GM12878 (cell line): Measurements from ENCODE around the gene COL9A1. TPM values are rescaled to one million over a fixed set of nuclear protein-coding genes. Genes with fewer than 3 reads are reported as not detected.

Source experiments
- ATAC-seq: fragments of 200-7000 bp; cut with Tn5 transposase; 3 replicates; pipeline ENCODE4 v1.9.1; 2020; ENCODE audit warnings: mild to moderate bottlenecking, moderate library complexity
- BruUV-seq: library from RNA; stranded (reverse); fragments of 400-500 nt; replicated peaks from 2 replicates; lab custom pipeline; 2021; lab: Mats Ljungman, UMichigan
- CTCF ChIA-PET: fragments of 300-600 bp; sonication (Branson Sonifier 250); formaldehyde crosslinking; extraction: SDS; loops from one replicate; lab custom pipeline; 2021; ENCODE audit warnings: inconsistent platforms; lab: Yijun Ruan, JAX
- POLR2A ChIA-PET: fragments of 350-600 bp; formaldehyde crosslinking; extraction: SDS; loops from one replicate; lab custom pipeline; 2021; ENCODE audit warnings: inconsistent platforms; lab: Charles Lee
- RAD21 ChIA-PET: fragments of 300-600 bp; sonication (Branson Sonifier 250); formaldehyde crosslinking; loops from one replicate; lab custom pipeline; 2023; ENCODE audit warnings: antibody characterized with exemption; ENCODE audit not compliant: unreplicated experiment; lab: Charles Lee
- SMC1A ChIA-PET: fragments of 300-600 bp; sonication (Branson Sonifier 250); formaldehyde crosslinking; loops from one replicate; lab custom pipeline; 2023; ENCODE audit not compliant: unreplicated experiment, uncharacterized antibody; lab: Charles Lee
- DNase-seq: peaks from one replicate; pipeline ENCODE4 v3.0.0-alpha.2; 2011; ENCODE audit warnings: low read depth, low spot score
- FAIRE-seq: peaks from 3 replicates; lab custom pipeline; 2011; peaks lifted over from hg19 to GRCh38; lab: Jason Lieb, UNC
- H2AFZ ChIP-seq: 2 replicates; pipeline ENCODE4 v1.6.0; 2011; ENCODE audit warnings: low read depth, low read length, control low read depth; ENCODE audit not compliant: control insufficient read depth
- H3K27ac ChIP-seq: 2 replicates; pipeline ENCODE4 v1.5.1; 2011; ENCODE audit warnings: control low read depth; ENCODE audit not compliant: control insufficient read depth, insufficient read depth
- H3K27me3 ChIP-seq, 2 experiments: replicated peaks in 1 of 2; 2 replicates each; pipeline versions ENCODE4 v1.6.0 to v1.6.1; 2011; ENCODE audit warnings: low read length in 1 of 2; ENCODE audit not compliant: control insufficient read depth in 2 of 2, insufficient read depth in 2 of 2
- H3K36me3 ChIP-seq, 2 experiments: 2 replicates each; pipeline ENCODE4 v1.5.1; 2011; ENCODE audit warnings: low read length in 1 of 2; ENCODE audit not compliant: control insufficient read depth in 2 of 2, insufficient read depth in 2 of 2
- H3K4me1 ChIP-seq: 2 replicates; pipeline ENCODE4 v1.6.1; 2011; ENCODE audit warnings: mild to moderate bottlenecking, low read length, moderate library complexity, mixed read lengths; ENCODE audit not compliant: control insufficient read depth, insufficient read depth
- H3K4me2 ChIP-seq: 2 replicates; pipeline ENCODE4 v1.6.0; 2011; ENCODE audit warnings: control low read depth; ENCODE audit not compliant: control insufficient read depth, insufficient read depth
- H3K4me3 ChIP-seq: fragments of 200-600 bp; sonication (generic); 2 replicates; pipeline ENCODE4 v1.5.1; 2016
- H3K79me2 ChIP-seq: 2 replicates; pipeline ENCODE4 v1.6.0; 2011; ENCODE audit warnings: low read length; ENCODE audit not compliant: control insufficient read depth, insufficient read depth
- H3K9ac ChIP-seq: 2 replicates; pipeline ENCODE4 v1.8.0; 2011; ENCODE audit warnings: low read length, control low read depth, mixed read lengths; ENCODE audit not compliant: control insufficient read depth, insufficient read depth
- H3K9me3 ChIP-seq: replicated peaks from 3 replicates; pipeline ENCODE4 v1.5.1; 2011; ENCODE audit warnings: mild to moderate bottlenecking, low read length; ENCODE audit not compliant: control insufficient read depth, insufficient read depth
- H4K20me1 ChIP-seq: 2 replicates; pipeline ENCODE4 v1.6.0; 2011; ENCODE audit not compliant: control insufficient read depth, insufficient read depth
- ASH2L ChIP-seq: fragments of 300-600, 200-600 bp; sonication (generic); IDR thresholded peaks from 2 replicates; pipeline ENCODE4 v1.6.1; 2017; ENCODE audit warnings: low read depth, mild to moderate bottlenecking, borderline replicate concordance
- EED ChIP-seq: sonication (generic); IDR thresholded peaks from 2 replicates; pipeline ENCODE4 v1.6.1; 2016; ENCODE audit warnings: antibody characterized with exemption, low read depth
- IKZF2 ChIP-seq, 2 experiments: fragments of 450-650 bp; IDR thresholded peaks; 2 replicates each; pipeline ENCODE4 v1.6.1; 2017; ENCODE audit warnings: mild to moderate bottlenecking in 2 of 2, moderate library complexity in 2 of 2
- LARP7 ChIP-seq: fragments of 450-650 bp; IDR thresholded peaks from 2 replicates; pipeline ENCODE4 v1.6.1; 2017; ENCODE audit warnings: mild to moderate bottlenecking
- MEF2A ChIP-seq: IDR thresholded peaks from 2 replicates; pipeline ENCODE4 v1.6.1; 2011; ENCODE audit warnings: low read depth, mild to moderate bottlenecking, low read length, moderate library complexity; ENCODE audit not compliant: insufficient read depth
- NFIC ChIP-seq: IDR thresholded peaks from 2 replicates; pipeline ENCODE4 v1.6.1; 2012; ENCODE audit warnings: low read depth, mild to moderate bottlenecking, inconsistent platforms, low read length, moderate library complexity
- POLR2AphosphoS2 ChIP-seq: IDR thresholded peaks from 2 replicates; pipeline ENCODE4 v1.6.1; 2011; ENCODE audit warnings: low read depth, mild to moderate bottlenecking, low read length, improper control_type of control experiment, moderate library complexity
- POU2F2 ChIP-seq: IDR thresholded peaks from 3 replicates; pipeline ENCODE4 v1.6.1; 2011; ENCODE audit warnings: low read depth, mild to moderate bottlenecking, low read length, borderline replicate concordance
- STAT3 ChIP-seq: IDR thresholded peaks from 2 replicates; pipeline ENCODE4 v1.6.1; 2011; ENCODE audit warnings: low read depth, low read length, improper control_type of control experiment
- TARDBP ChIP-seq: IDR thresholded peaks from 2 replicates; pipeline ENCODE4 v1.6.1; 2016; ENCODE audit warnings: borderline replicate concordance
- TCF12 ChIP-seq: IDR thresholded peaks from 2 replicates; pipeline ENCODE4 v1.6.1; 2011; ENCODE audit warnings: low read depth, mild to moderate bottlenecking, low read length
- WGBS: methylation state at CpG from one replicate; pipeline ENCODE4 v1.1.6; 2016; ENCODE audit warnings: low lambda C conversion rate; ENCODE audit not compliant: insufficient replicate concordance, insufficient coverage; ENCODE audit errors: missing lambda C conversion rate; 5-methylcytosine and 5-hydroxymethylcytosine counted together
- in situ Hi-C: fragments of 300-500 bp; cut with MboI; formaldehyde crosslinking; loops from 9 replicates; pipeline ENCODE4 v1.14.3; 2018; ENCODE audit warnings: mixed read lengths
- intact Hi-C: fragments of 100-400 bp; cut with micrococcal nuclease; formaldehyde crosslinking; loops from one replicate; pipeline ENCODE4 v1.14.2; 2022; ENCODE audit not compliant: unreplicated experiment
- polyA plus RNA-seq, 11 experiments: library from polyadenylated mRNA; depleted of rRNA in 4 of 11; unstranded in 6 of 11; stranded (reverse) in 5 of 11; fragments of >200 nt; fragmentation: Nextera tagmentation in 4 of 11; fragmentation: Illumina TruSeq in 1 of 11; extraction: Ambion mirVana in 4 of 11; extraction: Trizol in 1 of 11; gene quantifications; 1 replicate in 1 of 11; 2 replicates in 10 of 11; pipeline versions ENCODE4 v1.2.1 to v1.2.3, GENCODE V29; 2011 to 2016; ENCODE audit warnings: inconsistent platforms in 2 of 11, missing spikeins in 2 of 11, low read depth in 1 of 11
- total RNA-seq, 4 experiments: library from RNA; depleted of rRNA in 3 of 4; stranded (reverse); fragments of >200 nt in 3 of 4; fragmentation: Illumina TruSeq in 1 of 4; extraction: Trizol in 1 of 4; gene quantifications; 2 replicates each; pipeline versions ENCODE4 v1.2.1 to v1.2.3, GENCODE V29; 2013 to 2021
- TF ChIP-seq, protein P1 (sequence below): fragments of 450-650 bp; formaldehyde crosslinking; IDR thresholded peaks from 2 replicates; pipeline ENCODE4 v1.4.0; 2022; ENCODE audit warnings: mild to moderate bottlenecking, moderate library complexity
- TF ChIP-seq, protein P2 (sequence below): fragments of 450-650 bp; IDR thresholded peaks from 2 replicates; pipeline ENCODE4 v1.6.1; 2017; ENCODE audit warnings: mild to moderate bottlenecking
- TF ChIP-seq, protein P3 (sequence below): fragments of 450-650 bp; IDR thresholded peaks from 2 replicates; pipeline ENCODE4 v1.6.1; 2017; ENCODE audit warnings: mild to moderate bottlenecking, moderate library complexity

The COL9A1 gene
- total and polyA plus RNA-seq, 10 of the 15 experiments (the other 5 are each of a cell fraction or from before 2014, with no cell fraction given) = not detected

DNA sequence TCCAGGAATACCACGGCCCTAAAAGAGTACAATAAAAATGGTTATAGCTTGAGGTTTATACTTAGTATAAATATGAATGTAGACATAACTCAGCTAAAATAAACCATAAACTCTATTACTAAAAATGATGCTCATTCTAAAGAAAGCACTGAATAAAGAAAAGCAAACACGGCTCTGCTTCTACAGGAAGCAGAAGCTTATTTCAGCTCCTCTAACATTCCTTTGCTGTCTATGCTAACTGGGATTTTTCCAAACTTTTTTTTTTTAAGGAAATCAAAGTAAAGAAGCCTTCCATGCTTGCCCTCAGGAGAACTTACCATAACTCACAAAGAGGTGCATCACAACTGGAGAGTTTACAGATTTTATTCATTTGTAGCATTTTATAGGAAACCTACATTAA lies 30.8 kb downstream of the COL9A1 start:
- Histone ChIP-seq H3K4me1 (no peaks in the 10 kb centered on the region; the same call in 1 of the 2 replicates), H3K27ac (no peak overlapping the region), H3K9me3 (no peaks in the 10 kb centered on the region), H2AFZ (no peak overlapping the region), H3K27me3 (no peaks in the 10 kb centered on the region), H3K79me2 (no peaks in the 10 kb centered on the region), H3K9ac (no peak overlapping the region), H3K4me2 (no peak overlapping the region), H3K4me3 (no peak overlapping the region), H4K20me1 (no peaks in the 10 kb centered on the region), H3K36me3 (no peaks in the 10 kb centered on the region)
- TF ChIP-seq, protein P1, sequence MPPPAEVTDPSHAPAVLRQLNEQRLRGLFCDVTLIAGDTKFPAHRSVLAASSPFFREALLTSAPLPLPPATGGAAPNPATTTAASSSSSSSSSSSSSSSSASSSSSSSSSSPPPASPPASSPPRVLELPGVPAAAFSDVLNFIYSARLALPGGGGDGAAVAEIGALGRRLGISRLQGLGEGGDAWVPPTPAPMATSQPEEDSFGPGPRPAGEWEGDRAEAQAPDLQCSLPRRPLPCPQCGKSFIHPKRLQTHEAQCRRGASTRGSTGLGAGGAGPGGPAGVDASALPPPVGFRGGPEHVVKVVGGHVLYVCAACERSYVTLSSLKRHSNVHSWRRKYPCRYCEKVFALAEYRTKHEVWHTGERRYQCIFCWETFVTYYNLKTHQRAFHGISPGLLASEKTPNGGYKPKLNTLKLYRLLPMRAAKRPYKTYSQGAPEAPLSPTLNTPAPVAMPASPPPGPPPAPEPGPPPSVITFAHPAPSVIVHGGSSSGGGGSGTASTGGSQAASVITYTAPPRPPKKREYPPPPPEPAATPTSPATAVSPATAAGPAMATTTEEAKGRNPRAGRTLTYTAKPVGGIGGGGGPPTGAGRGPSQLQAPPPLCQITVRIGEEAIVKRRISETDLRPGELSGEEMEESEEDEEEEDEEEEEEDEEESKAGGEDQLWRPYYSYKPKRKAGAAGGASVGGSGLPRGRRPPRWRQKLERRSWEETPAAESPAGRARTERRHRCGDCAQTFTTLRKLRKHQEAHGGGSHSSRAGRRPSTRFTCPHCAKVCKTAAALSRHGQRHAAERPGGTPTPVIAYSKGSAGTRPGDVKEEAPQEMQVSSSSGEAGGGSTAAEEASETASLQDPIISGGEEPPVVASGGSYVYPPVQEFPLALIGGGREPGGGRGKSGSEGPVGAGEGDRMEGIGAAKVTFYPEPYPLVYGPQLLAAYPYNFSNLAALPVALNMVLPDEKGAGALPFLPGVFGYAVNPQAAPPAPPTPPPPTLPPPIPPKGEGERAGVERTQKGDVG (CRISPR knock-in tag) = no peak
- TF ChIP-seq TARDBP = no peak
- no peak for TF ChIP-seq TCF12
- TF ChIP-seq IKZF2 (IDR thresholded peaks at IDR 0.05) = no peak
- no peak for TF ChIP-seq LARP7
- no peak for TF ChIP-seq ASH2L
- TF ChIP-seq, protein P2, sequence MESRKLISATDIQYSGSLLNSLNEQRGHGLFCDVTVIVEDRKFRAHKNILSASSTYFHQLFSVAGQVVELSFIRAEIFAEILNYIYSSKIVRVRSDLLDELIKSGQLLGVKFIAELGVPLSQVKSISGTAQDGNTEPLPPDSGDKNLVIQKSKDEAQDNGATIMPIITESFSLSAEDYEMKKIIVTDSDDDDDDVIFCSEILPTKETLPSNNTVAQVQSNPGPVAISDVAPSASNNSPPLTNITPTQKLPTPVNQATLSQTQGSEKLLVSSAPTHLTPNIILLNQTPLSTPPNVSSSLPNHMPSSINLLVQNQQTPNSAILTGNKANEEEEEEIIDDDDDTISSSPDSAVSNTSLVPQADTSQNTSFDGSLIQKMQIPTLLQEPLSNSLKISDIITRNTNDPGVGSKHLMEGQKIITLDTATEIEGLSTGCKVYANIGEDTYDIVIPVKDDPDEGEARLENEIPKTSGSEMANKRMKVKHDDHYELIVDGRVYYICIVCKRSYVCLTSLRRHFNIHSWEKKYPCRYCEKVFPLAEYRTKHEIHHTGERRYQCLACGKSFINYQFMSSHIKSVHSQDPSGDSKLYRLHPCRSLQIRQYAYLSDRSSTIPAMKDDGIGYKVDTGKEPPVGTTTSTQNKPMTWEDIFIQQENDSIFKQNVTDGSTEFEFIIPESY = no peak
- TF ChIP-seq, protein P3, sequence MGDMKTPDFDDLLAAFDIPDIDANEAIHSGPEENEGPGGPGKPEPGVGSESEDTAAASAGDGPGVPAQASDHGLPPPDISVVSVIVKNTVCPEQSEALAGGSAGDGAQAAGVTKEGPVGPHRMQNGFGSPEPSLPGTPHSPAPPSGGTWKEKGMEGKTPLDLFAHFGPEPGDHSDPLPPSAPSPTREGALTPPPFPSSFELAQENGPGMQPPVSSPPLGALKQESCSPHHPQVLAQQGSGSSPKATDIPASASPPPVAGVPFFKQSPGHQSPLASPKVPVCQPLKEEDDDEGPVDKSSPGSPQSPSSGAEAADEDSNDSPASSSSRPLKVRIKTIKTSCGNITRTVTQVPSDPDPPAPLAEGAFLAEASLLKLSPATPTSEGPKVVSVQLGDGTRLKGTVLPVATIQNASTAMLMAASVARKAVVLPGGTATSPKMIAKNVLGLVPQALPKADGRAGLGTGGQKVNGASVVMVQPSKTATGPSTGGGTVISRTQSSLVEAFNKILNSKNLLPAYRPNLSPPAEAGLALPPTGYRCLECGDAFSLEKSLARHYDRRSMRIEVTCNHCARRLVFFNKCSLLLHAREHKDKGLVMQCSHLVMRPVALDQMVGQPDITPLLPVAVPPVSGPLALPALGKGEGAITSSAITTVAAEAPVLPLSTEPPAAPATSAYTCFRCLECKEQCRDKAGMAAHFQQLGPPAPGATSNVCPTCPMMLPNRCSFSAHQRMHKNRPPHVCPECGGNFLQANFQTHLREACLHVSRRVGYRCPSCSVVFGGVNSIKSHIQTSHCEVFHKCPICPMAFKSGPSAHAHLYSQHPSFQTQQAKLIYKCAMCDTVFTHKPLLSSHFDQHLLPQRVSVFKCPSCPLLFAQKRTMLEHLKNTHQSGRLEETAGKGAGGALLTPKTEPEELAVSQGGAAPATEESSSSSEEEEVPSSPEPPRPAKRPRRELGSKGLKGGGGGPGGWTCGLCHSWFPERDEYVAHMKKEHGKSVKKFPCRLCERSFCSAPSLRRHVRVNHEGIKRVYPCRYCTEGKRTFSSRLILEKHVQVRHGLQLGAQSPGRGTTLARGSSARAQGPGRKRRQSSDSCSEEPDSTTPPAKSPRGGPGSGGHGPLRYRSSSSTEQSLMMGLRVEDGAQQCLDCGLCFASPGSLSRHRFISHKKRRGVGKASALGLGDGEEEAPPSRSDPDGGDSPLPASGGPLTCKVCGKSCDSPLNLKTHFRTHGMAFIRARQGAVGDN = no peak
- no peak for TF ChIP-seq POU2F2
- TF ChIP-seq POLR2AphosphoS2 = no peak
- no peak for TF ChIP-seq EED
- no peak for TF ChIP-seq MEF2A
- no peak for TF ChIP-seq STAT3
- no peak for TF ChIP-seq NFIC
- ChIA-PET RAD21 (interaction anchor here (0.7 kb wide), 1 partner anchor 38 kb away, joined by 3 read pairs; no protein-coding TSS in a partner anchor), POLR2A (no interaction called here), SMC1A (interaction anchor here (0.8 to 1.5 kb wide), 3 partner anchors 11 to 96 kb away, joined by 3 to 4 read pairs (median 3); no protein-coding TSS in a partner anchor), CTCF (interaction anchor here (1.0 to 2.6 kb wide), 3 partner anchors 42 to 381 kb away, joined by 3 to 11 read pairs (median 4); no protein-coding TSS in a partner anchor)
- 0% methylated on average over 2 of the region's 2 CpGs for WGBS
- in situ Hi-C loops = no loop called here
- no peak for ATAC-seq
- BruUV-seq = no TSS peak
- no peak for DNase-seq
- FAIRE-seq = no peak
- intact Hi-C loops = no loop called here
